Suprapubic skin (tissue), 4 donors: ENCODE results near the gene BRPF1. TPM values are rescaled to one million over a fixed set of nuclear protein-coding genes. Genes with fewer than 3 reads are reported as not detected.

Experiments
- DNase-seq, 2 donors: peaks; one replicate each; pipeline ENCODE4 v3.0.0-alpha.2; 2019; ENCODE audit warnings: low spot score in 2 of 2
- H3K27ac ChIP-seq: fragments of 200-600 bp; sonication (generic); one replicate; pipeline ENCODE4 v1.5.1; 2019
- H3K27me3 ChIP-seq: fragments of 200-600 bp; sonication (generic); one replicate; pipeline ENCODE4 v1.5.1; 2019
- H3K36me3 ChIP-seq: fragments of 200-600 bp; sonication (generic); one replicate; pipeline ENCODE4 v1.5.1; 2019
- H3K4me1 ChIP-seq: fragments of 200-600 bp; sonication (generic); one replicate; pipeline ENCODE4 v1.5.1; 2019
- H3K4me3 ChIP-seq: fragments of 200-600 bp; sonication (generic); one replicate; pipeline ENCODE4 v1.5.1; 2019; ENCODE audit warnings: mild to moderate bottlenecking
- H3K9me3 ChIP-seq: fragments of 200-600 bp; sonication (generic); one replicate; pipeline ENCODE4 v1.5.1; 2019
- EP300 ChIP-seq: sonication (generic); formaldehyde crosslinking; IDR thresholded peaks from one replicate; pipeline ENCODE4 v1.6.1; 2017; ENCODE audit warnings: antibody characterized with exemption
- POLR2A ChIP-seq, 2 donors: fragments of 450-650 bp; IDR thresholded peaks; one replicate each; pipeline ENCODE4 v1.6.1; 2017; ENCODE audit warnings: antibody characterized with exemption in 2 of 2, mild to moderate bottlenecking in 2 of 2, moderate library complexity in 2 of 2
- POLR2AphosphoS5 ChIP-seq, 3 donors: sonication (generic); formaldehyde crosslinking; IDR thresholded peaks; one replicate each; pipeline ENCODE4 v1.6.1; 2017; ENCODE audit warnings: antibody characterized with exemption in 3 of 3
- WGBS: methylation state at CpG from one replicate; pipeline ENCODE4 v1.1.5; 2018; 5-methylcytosine and 5-hydroxymethylcytosine counted together
- total RNA-seq, 4 donors: library from RNA; depleted of rRNA; stranded (reverse); fragments of >200 nt; gene quantifications; one replicate each; pipeline ENCODE4 v1.1.0, GENCODE V29; 2016
- TF ChIP-seq, protein P1 (sequence below), 2 donors: fragments of 200-600 bp in 1 of 2; fragments of 450-650 bp in 1 of 2; sonication (generic) in 1 of 2; IDR thresholded peaks; one replicate each; pipeline ENCODE4 v1.5.1; 2016 to 2019; ENCODE audit warnings: antibody characterized with exemption in 2 of 2, mild to moderate bottlenecking in 1 of 2, moderate library complexity in 1 of 2

BRPF1 gene
- total RNA-seq, 4 donors from 2014 or later = 24.6 to 35.6 (median 29.4) TPM

DNA sequence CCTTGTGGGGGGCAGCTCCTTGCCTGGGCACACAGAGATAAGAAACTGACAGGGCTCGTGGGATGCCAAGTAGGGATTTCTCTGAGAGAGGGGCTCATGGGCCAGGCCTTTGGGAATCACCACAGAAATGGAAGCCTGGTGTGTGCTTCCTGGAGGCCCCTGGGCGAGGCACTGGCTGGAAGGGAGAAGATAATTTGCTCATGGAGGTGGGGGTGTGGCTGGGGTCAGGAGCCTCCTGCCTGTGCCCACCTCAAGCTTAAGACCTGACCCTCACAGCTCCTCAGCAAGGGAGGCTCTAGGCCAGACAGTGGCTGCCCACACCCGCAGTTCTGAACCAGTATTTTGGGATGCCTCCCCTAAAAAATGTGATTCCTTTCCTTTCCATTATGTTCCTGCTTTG, 44.8 kb upstream of the BRPF1 start:
- H3K4me3 ChIP-seq = no peak overlapping the region
- 94% methylated on average over 3 of the region's 3 CpGs for WGBS
- TF ChIP-seq, protein P1, sequence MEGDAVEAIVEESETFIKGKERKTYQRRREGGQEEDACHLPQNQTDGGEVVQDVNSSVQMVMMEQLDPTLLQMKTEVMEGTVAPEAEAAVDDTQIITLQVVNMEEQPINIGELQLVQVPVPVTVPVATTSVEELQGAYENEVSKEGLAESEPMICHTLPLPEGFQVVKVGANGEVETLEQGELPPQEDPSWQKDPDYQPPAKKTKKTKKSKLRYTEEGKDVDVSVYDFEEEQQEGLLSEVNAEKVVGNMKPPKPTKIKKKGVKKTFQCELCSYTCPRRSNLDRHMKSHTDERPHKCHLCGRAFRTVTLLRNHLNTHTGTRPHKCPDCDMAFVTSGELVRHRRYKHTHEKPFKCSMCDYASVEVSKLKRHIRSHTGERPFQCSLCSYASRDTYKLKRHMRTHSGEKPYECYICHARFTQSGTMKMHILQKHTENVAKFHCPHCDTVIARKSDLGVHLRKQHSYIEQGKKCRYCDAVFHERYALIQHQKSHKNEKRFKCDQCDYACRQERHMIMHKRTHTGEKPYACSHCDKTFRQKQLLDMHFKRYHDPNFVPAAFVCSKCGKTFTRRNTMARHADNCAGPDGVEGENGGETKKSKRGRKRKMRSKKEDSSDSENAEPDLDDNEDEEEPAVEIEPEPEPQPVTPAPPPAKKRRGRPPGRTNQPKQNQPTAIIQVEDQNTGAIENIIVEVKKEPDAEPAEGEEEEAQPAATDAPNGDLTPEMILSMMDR (IDR thresholded peaks at IDR 0.05) = no peak
- TF ChIP-seq POLR2AphosphoS5 (IDR thresholded peaks at IDR 0.05) (no peak), POLR2A (IDR thresholded peaks at IDR 0.05) (no peak), EP300 (no peak)
- peaks cover 100% of the 10 kb centered on the region for H3K36me3 ChIP-seq
- no peaks in the 10 kb centered on the region for H3K27me3 ChIP-seq
- DNase-seq = no peak
- no peak overlapping the region for H3K27ac ChIP-seq
- H3K9me3 ChIP-seq = no peaks in the 10 kb centered on the region
- H3K4me1 ChIP-seq = no peaks in the 10 kb centered on the region

GRCh38 chr3:9687514-9687913, 44.0 kb upstream of the BRPF1 start:
- H3K4me3 ChIP-seq = no peak overlapping the region
- H3K27ac ChIP-seq = no peak overlapping the region
- no peaks in the 10 kb centered on the region for H3K27me3 ChIP-seq
- no peaks in the 10 kb centered on the region for H3K9me3 ChIP-seq
- no peaks in the 10 kb centered on the region for H3K4me1 ChIP-seq
- H3K36me3 ChIP-seq = peaks cover 100% of the 10 kb centered on the region
- no peak for DNase-seq
- TF ChIP-seq, protein P1 (IDR thresholded peaks at IDR 0.05) = no peak
- TF ChIP-seq POLR2A (IDR thresholded peaks at IDR 0.05) (no peak), POLR2AphosphoS5 (IDR thresholded peaks at IDR 0.05) (no peak), EP300 (no peak)
- 98% methylated on average over 7 of the region's 7 CpGs for WGBS

DNA sequence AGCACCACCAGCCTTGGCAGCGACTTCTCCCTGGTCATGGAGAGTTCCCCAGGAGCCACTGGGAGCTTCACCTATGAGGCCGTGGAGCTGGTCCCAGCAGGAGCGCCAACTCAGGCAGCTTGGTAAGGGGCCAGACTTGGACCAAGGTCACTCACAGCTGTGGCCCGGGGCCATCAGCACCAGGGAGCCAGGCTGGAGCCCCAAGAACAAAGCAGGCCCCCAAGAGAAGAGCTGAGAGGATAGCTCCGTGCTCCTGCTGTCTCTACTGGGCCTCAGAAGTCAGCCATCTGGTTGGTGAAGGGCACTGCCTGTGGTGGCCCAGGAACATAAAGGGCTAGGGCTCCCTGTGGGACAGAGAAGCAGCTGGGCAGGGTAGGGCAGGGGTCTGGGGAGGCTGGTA, 42.6 kb upstream of the BRPF1 start:
- H3K36me3 ChIP-seq = peaks cover 99% of the 10 kb centered on the region
- no peak for TF ChIP-seq EP300
- no peak for TF ChIP-seq POLR2AphosphoS5 (IDR thresholded peaks at IDR 0.05)
- TF ChIP-seq, protein P1 (IDR thresholded peaks at IDR 0.05) = no peak
- TF ChIP-seq POLR2A (IDR thresholded peaks at IDR 0.05) = no peak
- whole genome bisulfite sequencing = 92% methylated on average over 5 of the region's 5 CpGs

DNA sequence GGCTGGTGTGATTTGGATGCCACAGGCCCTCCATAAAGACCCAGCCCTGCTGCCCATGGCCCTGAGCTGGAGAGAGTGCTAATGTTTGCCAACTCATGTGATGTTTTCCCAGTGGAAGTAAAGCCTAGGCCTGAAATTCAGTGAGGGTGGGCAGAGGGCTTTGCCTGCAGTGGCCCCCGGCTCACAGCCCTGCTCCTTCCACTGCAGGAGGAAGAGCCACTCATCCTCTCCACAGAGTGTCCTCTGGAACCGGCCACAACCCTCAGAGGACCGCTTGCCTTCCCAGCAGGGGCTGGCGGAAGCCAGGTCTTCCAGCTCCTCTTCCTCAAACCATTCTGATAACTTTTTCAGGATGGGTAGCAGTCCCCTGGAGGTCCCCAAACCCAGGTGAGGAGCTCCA, 41.8 kb upstream of the BRPF1 start:
- no peak for DNase-seq
- H3K9me3 ChIP-seq = no peaks in the 10 kb centered on the region

More for the DNA sequence above, 42.6 kb upstream of the BRPF1 start:
- Histone ChIP-seq H3K4me1 (no peaks in the 10 kb centered on the region), H3K27me3 (no peaks in the 10 kb centered on the region), H3K4me3 (no peak overlapping the region), H3K27ac (no peak overlapping the region), H3K9me3 (no peaks in the 10 kb centered on the region)
- no peak for DNase-seq

More for the DNA sequence above, 41.8 kb upstream of the BRPF1 start:
- TF ChIP-seq POLR2AphosphoS5 (IDR thresholded peaks at IDR 0.05) = no peak
- TF ChIP-seq, protein P1 (IDR thresholded peaks at IDR 0.05) = no peak
- TF ChIP-seq EP300 = no peak
- no peak for TF ChIP-seq POLR2A (IDR thresholded peaks at IDR 0.05)
- WGBS = 100% methylated on average over 3 of the region's 4 CpGs
- no peak overlapping the region for H3K4me3 ChIP-seq
- peaks cover 99% of the 10 kb centered on the region for H3K36me3 ChIP-seq
- no peaks in the 10 kb centered on the region for H3K27me3 ChIP-seq
- H3K4me1 ChIP-seq = no peaks in the 10 kb centered on the region
- no peak overlapping the region for H3K27ac ChIP-seq
